H9 (cell line): ENCODE measurements around the gene TMEM141. TPM values are rescaled to one million over a fixed set of nuclear protein-coding genes. Genes with fewer than 3 reads are reported as not detected.

Source experiments
- DNase-seq: peaks from one replicate; pipeline ENCODE4 v3.0.0-alpha.2; 2017
- H2AFZ ChIP-seq: one replicate; pipeline ENCODE4 v1.6.1; 2013; ENCODE audit warnings: mild to moderate bottlenecking, low read length, control low read depth, moderate library complexity
- H2AK5ac ChIP-seq: 2 replicates; pipeline ENCODE4 v1.6.1; 2013; ENCODE audit warnings: low read length, control low read depth, mixed read lengths; ENCODE audit not compliant: insufficient read length
- H2BK120ac ChIP-seq: one replicate; pipeline ENCODE4 v1.6.1; 2013; ENCODE audit warnings: low read depth, mild to moderate bottlenecking, low read length, control low read depth, inconsistent platforms; ENCODE audit not compliant: poor library complexity, severe bottlenecking
- H2BK12ac ChIP-seq: 2 replicates; pipeline ENCODE4 v1.6.1; 2013; ENCODE audit warnings: low read length, control low read depth, mixed read lengths, low read depth; ENCODE audit not compliant: insufficient read length
- H2BK15ac ChIP-seq: 2 replicates; pipeline ENCODE4 v1.6.1; 2013; ENCODE audit warnings: low read depth, low read length, control low read depth
- H2BK20ac ChIP-seq: one replicate; pipeline ENCODE4 v1.6.1; 2013; ENCODE audit warnings: low read depth, mild to moderate bottlenecking, low read length, control low read depth, inconsistent platforms; ENCODE audit not compliant: poor library complexity, severe bottlenecking
- H2BK5ac ChIP-seq: 2 replicates; pipeline ENCODE4 v1.6.1; 2013; ENCODE audit warnings: low read length, control low read depth, mixed read lengths; ENCODE audit not compliant: insufficient read length
- H3K14ac ChIP-seq: 2 replicates; pipeline ENCODE4 v1.6.1; 2013; ENCODE audit warnings: low read length, control low read depth; ENCODE audit not compliant: insufficient read depth
- H3K18ac ChIP-seq: 2 replicates; pipeline ENCODE4 v1.6.1; 2013; ENCODE audit warnings: low read depth, mild to moderate bottlenecking, mixed read lengths, low read length, control low read depth; ENCODE audit not compliant: insufficient read length
- H3K23ac ChIP-seq: 2 replicates; pipeline ENCODE4 v1.6.1; 2013; ENCODE audit warnings: low read length, control low read depth, mixed read lengths, low read depth; ENCODE audit not compliant: insufficient read length
- H3K23me2 ChIP-seq: 2 replicates; pipeline ENCODE4 v1.6.1; 2013; ENCODE audit warnings: low read depth, mild to moderate bottlenecking, mixed read lengths, low read length, control low read depth; ENCODE audit not compliant: insufficient read length, poor library complexity, severe bottlenecking
- H3K27ac ChIP-seq: 2 replicates; pipeline ENCODE4 v1.5.1; 2013; ENCODE audit warnings: low read length, control low read depth, mixed read lengths, low read depth; ENCODE audit not compliant: insufficient read length
- H3K27me3 ChIP-seq: 2 replicates; pipeline ENCODE4 v1.6.1; 2013; ENCODE audit warnings: low read length, control low read depth, inconsistent platforms; ENCODE audit not compliant: insufficient read depth
- H3K4ac ChIP-seq: 2 replicates; pipeline ENCODE4 v1.6.1; 2013; ENCODE audit warnings: low read depth, mild to moderate bottlenecking, control low read depth, inconsistent platforms, low read length, moderate library complexity
- H3K4me1 ChIP-seq: 2 replicates; pipeline ENCODE4 v1.6.1; 2013; ENCODE audit warnings: low read length, control low read depth, inconsistent platforms; ENCODE audit not compliant: insufficient read depth
- H3K4me2 ChIP-seq: 2 replicates; pipeline ENCODE4 v1.6.1; 2013; ENCODE audit warnings: low read length, control low read depth, mixed read lengths; ENCODE audit not compliant: insufficient read length, insufficient read depth
- H3K56ac ChIP-seq: 2 replicates; pipeline ENCODE4 v1.6.1; 2013; ENCODE audit warnings: low read depth, mild to moderate bottlenecking, mixed read lengths, low read length, control low read depth; ENCODE audit not compliant: insufficient read length
- H3K79me1 ChIP-seq: 2 replicates; pipeline ENCODE4 v1.6.1; 2013; ENCODE audit warnings: low read depth, mild to moderate bottlenecking, moderate library complexity, low read length, control low read depth, inconsistent platforms; ENCODE audit not compliant: insufficient read depth, poor library complexity, severe bottlenecking
- H3K79me2 ChIP-seq: 2 replicates; pipeline ENCODE4 v1.6.1; 2013; ENCODE audit warnings: low read length, control low read depth, inconsistent platforms; ENCODE audit not compliant: insufficient read depth
- H3K9ac ChIP-seq: 2 replicates; pipeline ENCODE4 v1.6.1; 2013; ENCODE audit warnings: low read length, control low read depth, mixed read lengths; ENCODE audit not compliant: insufficient read length; ENCODE audit errors: extremely low read depth
- H3K9me3 ChIP-seq: one replicate; pipeline ENCODE4 v1.6.1; 2013; ENCODE audit warnings: low read depth, low read length, inconsistent platforms; ENCODE audit not compliant: control insufficient read depth
- H3T11ph ChIP-seq: one replicate; pipeline ENCODE4 v1.6.1; 2013; ENCODE audit warnings: mild to moderate bottlenecking, low read length, control low read depth, inconsistent platforms
- H4K20me1 ChIP-seq: one replicate; pipeline ENCODE4 v1.6.1; 2013; ENCODE audit not compliant: control insufficient read depth, insufficient read length, insufficient read depth
- H4K5ac ChIP-seq: 2 replicates; pipeline ENCODE4 v1.6.1; 2013; ENCODE audit warnings: low read depth, mild to moderate bottlenecking, mixed read lengths, low read length, control low read depth; ENCODE audit not compliant: insufficient read length
- H4K8ac ChIP-seq: replicated peaks from 2 replicates; pipeline ENCODE4 v1.6.1; 2013; ENCODE audit warnings: low read length, control low read depth, mixed read lengths, low read depth; ENCODE audit not compliant: insufficient read length
- H4K91ac ChIP-seq: 2 replicates; pipeline ENCODE4 v1.6.1; 2013; ENCODE audit warnings: low read depth, mild to moderate bottlenecking, moderate library complexity, mixed read lengths, low read length, control low read depth; ENCODE audit not compliant: insufficient read length
- H3K27ac Mint-ChIP-seq, 3 experiments: 2 replicates in 2 of 3; 3 replicates in 1 of 3; pipeline ENCODE4 v1.8.0; 2020 to 2021; ENCODE audit warnings: mixed read lengths in 3 of 3, mild to moderate bottlenecking in 1 of 3, moderate library complexity in 1 of 3
- H3K27me3 Mint-ChIP-seq: 2 replicates; pipeline ENCODE4 v1.8.0; 2021; ENCODE audit warnings: low read depth, mild to moderate bottlenecking, moderate library complexity, mixed read lengths
- H3K36me3 Mint-ChIP-seq, 3 experiments: 2 replicates in 2 of 3; 3 replicates in 1 of 3; pipeline ENCODE4 v1.8.0; 2020 to 2021; ENCODE audit warnings: low read depth in 3 of 3, mixed read lengths in 3 of 3; ENCODE audit not compliant: insufficient read depth in 1 of 3
- H3K4me1 Mint-ChIP-seq, 2 experiments: 2 replicates each; pipeline ENCODE4 v1.8.0; 2020; ENCODE audit warnings: mixed read lengths in 2 of 2
- H3K4me3 Mint-ChIP-seq, 2 experiments: 2 replicates in 1 of 2; 3 replicates in 1 of 2; pipeline ENCODE4 v1.8.0; 2020 to 2021; ENCODE audit warnings: mild to moderate bottlenecking in 2 of 2, mixed read lengths in 2 of 2, moderate library complexity in 1 of 2
- H3K9me3 Mint-ChIP-seq, 2 experiments: 2 replicates in 1 of 2; 3 replicates in 1 of 2; pipeline ENCODE4 v1.8.0; 2020; ENCODE audit warnings: mild to moderate bottlenecking in 2 of 2, mixed read lengths in 2 of 2, moderate library complexity in 1 of 2
- CTCF ChIP-seq: fragments of 200-600 bp; sonication (generic); conservative IDR thresholded peaks from 3 replicates; pipeline ENCODE4 v1.8.0; 2021; ENCODE audit warnings: antibody characterized with exemption, mild to moderate bottlenecking
- WGBS: extraction: QIAGEN DNeasy Blood & Tissue Kit; methylation state at CpG from one replicate; pipeline ENCODE4 v1.1.7; 2013; ENCODE audit warnings: missing lambda C conversion rate, low lambda C conversion rate, mixed read lengths; ENCODE audit not compliant: insufficient read length; ENCODE audit errors: extremely low coverage; 5-methylcytosine and 5-hydroxymethylcytosine counted together
- total RNA-seq: library from RNA; stranded (reverse); gene quantifications from 2 replicates; pipeline ENCODE4 v1.2.1, GENCODE V29; 2021

Gene TMEM141
- total RNA-seq, 1 experiment from 2014 or later, result 55.2 TPM

- Histone ChIP-seq H2BK5ac (no peak overlapping the region), H3T11ph (no peak overlapping the region), H3K27ac (no peak overlapping the region), H4K91ac (no peak overlapping the region), H2AK5ac (no peak overlapping the region), H3K9me3 (no peaks in the 10 kb centered on the region), H4K5ac (no peak overlapping the region), H3K79me1 (no peaks in the 10 kb centered on the region), H3K18ac (no peak overlapping the region), H2BK15ac (no peak overlapping the region), H3K27me3 (no peaks in the 10 kb centered on the region), H2BK12ac (no peak overlapping the region), H3K14ac (no peak overlapping the region), H2AFZ (no peak overlapping the region), H3K4ac (no peak overlapping the region), H2BK120ac (no peak overlapping the region), H3K79me2 (no peaks in the 10 kb centered on the region), H4K8ac (no peak overlapping the region), H3K4me1 (no peaks in the 10 kb centered on the region), H3K9ac (no peak overlapping the region), H4K20me1 (no peaks in the 10 kb centered on the region), H3K23ac (no peak overlapping the region), H3K4me2 (no peak overlapping the region), H3K56ac (no peak overlapping the region), H2BK20ac (no peak overlapping the region), H3K23me2 (no peaks in the 10 kb centered on the region)
- Mint-ChIP-seq H3K4me1 (peaks cover 9 to 17% of the 10 kb centered on the region in 2 experiments; a peak in 3 of 4 replicates), H3K36me3 (peaks cover 2 to 15% (median 2%) of the 10 kb centered on the region in 3 experiments; a peak in 6 of 7 replicates), H3K27me3 (peaks cover 11% of the 10 kb centered on the region), H3K9me3 (peaks cover 16 to 19% of the 10 kb centered on the region in 2 experiments; a peak in 4 of 5 replicates), H3K27ac (no peak overlapping the region; a peak in 1 of 7 replicates), H3K4me3 (no peak overlapping the region)
- WGBS, result no CpG with 5 or more reads among the region's 18 CpGs
- no peak for DNase-seq
- no peak for TF ChIP-seq CTCF
These were observed 34.3 kb upstream of the TMEM141 start for GRCh38 chr9:136756836-136757235.
